Left ventricle myocardium inferior (tissue), 1 donor: ENCODE measurements around the gene ZMYND15. TPM values are rescaled to one million over a fixed set of nuclear protein-coding genes. Genes with fewer than 3 reads are reported as not detected.
A peak's percentile ranks its signal among the peaks of the same experiment; 100 is the strongest.

Experiments
- DNase-seq: peaks from one replicate; pipeline ENCODE4 v3.0.0-alpha.2; 2020
- H3K27ac ChIP-seq: fragments of 200-600 bp; replicated peaks from 2 replicates; pipeline ENCODE4 v1.8.0; 2021
- H3K27me3 ChIP-seq: fragments of 200-600 bp; 2 replicates; pipeline ENCODE4 v1.8.0; 2021; ENCODE audit warnings: low read depth
- H3K36me3 ChIP-seq: fragments of 200-600 bp; 2 replicates; pipeline ENCODE4 v1.8.0; 2021
- H3K4me1 ChIP-seq: fragments of 200-600 bp; 2 replicates; pipeline ENCODE4 v1.8.0; 2021
- H3K4me3 ChIP-seq: fragments of 200-600 bp; 2 replicates; pipeline ENCODE4 v1.8.0; 2021; ENCODE audit warnings: mild to moderate bottlenecking, moderate library complexity
- H3K9me3 ChIP-seq: fragments of 200-600 bp; replicated peaks from 2 replicates; pipeline ENCODE4 v1.8.0; 2021
- intact Hi-C: fragments of 100-400 bp; cut with micrococcal nuclease; formaldehyde crosslinking; loops from one replicate; pipeline ENCODE4 v1.11.0; 2022
- total RNA-seq: library from RNA; stranded (reverse); fragmentation: NEBNext Ultra II Directional; extraction: Animal tissue kit (Norgen Biotek cat#: 25700); gene quantifications from one replicate; pipeline ENCODE4 v1.2.1, GENCODE V29; 2021
- TF ChIP-seq, protein P1 (sequence below): fragments of 200-600 bp; IDR thresholded peaks from 2 replicates; pipeline ENCODE4 v1.8.0; 2021; ENCODE audit warnings: antibody characterized with exemption, mild to moderate bottlenecking, borderline replicate concordance
- donor health status: DM: no; HTN: yes; CAD: no; lungs with severe emphysema.

Gene ZMYND15
- total RNA-seq, 1 donor from 2014 or later, result 0.08 TPM

DNA sequence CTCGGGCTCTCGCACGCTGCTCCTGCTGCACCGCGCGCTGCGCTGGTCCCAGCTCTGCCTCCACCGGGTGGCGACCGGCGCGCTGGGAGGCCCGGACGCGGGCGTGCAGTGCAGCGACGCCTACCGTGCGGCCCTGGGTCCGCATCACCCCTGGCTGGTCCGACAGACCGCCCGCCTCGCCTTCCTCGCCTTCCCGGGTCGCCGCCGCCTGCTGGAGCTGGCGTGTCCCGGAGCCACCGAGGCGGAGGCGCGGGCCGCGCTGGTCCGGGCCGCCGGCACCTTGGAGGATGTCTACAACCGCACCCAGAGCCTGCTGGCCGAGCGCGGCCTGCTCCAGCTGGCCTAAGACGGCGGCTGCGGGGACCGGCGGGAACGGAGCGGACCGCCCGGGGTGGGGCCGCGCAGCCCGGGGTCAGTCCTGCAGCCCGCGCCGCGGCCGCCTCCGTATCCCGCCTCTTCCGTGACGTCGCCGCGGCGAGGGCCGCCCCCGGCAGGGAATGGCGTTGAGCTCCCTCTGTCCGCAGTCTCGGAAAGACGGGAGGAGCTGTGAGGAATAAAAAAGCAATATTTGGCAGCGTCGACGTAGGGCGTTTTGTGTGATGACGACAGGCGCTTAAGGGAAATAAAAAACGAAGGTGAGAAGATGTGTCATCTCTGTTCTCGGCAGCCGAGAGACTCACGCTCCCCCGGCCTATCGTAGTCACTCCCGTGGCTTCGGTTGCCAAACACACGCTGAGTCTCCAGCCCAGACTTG, 50.5 kb downstream of the ZMYND15 start:
- H3K4me1 ChIP-seq, result peaks cover 54% of the 10 kb centered on the region
- peak; percentile 87 for DNase-seq
- TF ChIP-seq, protein P1, sequence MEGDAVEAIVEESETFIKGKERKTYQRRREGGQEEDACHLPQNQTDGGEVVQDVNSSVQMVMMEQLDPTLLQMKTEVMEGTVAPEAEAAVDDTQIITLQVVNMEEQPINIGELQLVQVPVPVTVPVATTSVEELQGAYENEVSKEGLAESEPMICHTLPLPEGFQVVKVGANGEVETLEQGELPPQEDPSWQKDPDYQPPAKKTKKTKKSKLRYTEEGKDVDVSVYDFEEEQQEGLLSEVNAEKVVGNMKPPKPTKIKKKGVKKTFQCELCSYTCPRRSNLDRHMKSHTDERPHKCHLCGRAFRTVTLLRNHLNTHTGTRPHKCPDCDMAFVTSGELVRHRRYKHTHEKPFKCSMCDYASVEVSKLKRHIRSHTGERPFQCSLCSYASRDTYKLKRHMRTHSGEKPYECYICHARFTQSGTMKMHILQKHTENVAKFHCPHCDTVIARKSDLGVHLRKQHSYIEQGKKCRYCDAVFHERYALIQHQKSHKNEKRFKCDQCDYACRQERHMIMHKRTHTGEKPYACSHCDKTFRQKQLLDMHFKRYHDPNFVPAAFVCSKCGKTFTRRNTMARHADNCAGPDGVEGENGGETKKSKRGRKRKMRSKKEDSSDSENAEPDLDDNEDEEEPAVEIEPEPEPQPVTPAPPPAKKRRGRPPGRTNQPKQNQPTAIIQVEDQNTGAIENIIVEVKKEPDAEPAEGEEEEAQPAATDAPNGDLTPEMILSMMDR, result peak; percentile 85

DNA sequence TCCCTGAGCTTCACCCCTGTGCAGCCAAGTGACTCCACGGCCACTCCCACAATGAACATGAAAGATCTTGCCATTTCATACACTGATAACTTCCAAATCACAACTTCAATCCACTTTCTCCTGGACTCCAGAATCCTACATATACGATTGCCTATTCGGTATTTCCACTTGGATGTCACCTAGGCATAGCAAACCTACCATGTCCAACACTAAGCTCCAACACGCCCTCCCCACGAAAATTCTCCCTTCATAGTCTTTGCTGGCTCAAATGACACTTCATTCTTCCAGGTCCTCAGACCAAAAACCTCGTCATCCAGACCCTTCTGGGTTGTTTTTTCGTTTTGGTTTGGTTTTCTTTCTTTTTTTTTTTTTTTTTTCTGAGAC, 51.1 kb downstream of the ZMYND15 start:
- H3K27me3 ChIP-seq, result peaks cover 8% of the 10 kb centered on the region
- TF ChIP-seq, protein P1, result no peak
- intact Hi-C loops, result no loop called here
- H3K4me1 ChIP-seq, result peaks cover 48% of the 10 kb centered on the region
- no peaks in the 10 kb centered on the region for H3K9me3 ChIP-seq
- no peaks in the 10 kb centered on the region for H3K36me3 ChIP-seq
- H3K27ac ChIP-seq, result peak overlapping the region; percentile 100
- peak overlapping the region; percentile 90 for H3K4me3 ChIP-seq
- DNase-seq, result no peak

More for the DNA sequence above, 50.5 kb downstream of the ZMYND15 start:
- peaks cover 14% of the 10 kb centered on the region for H3K27me3 ChIP-seq
- H3K4me3 ChIP-seq, result peak overlapping the region; percentile 90
- peak overlapping the region; percentile 100 for H3K27ac ChIP-seq
- no peaks in the 10 kb centered on the region for H3K36me3 ChIP-seq
- intact Hi-C loops, result loop anchor here (5.0 kb wide), 1 partner anchor 97 kb away; no protein-coding TSS in a partner anchor
- H3K9me3 ChIP-seq, result no peaks in the 10 kb centered on the region

DNA sequence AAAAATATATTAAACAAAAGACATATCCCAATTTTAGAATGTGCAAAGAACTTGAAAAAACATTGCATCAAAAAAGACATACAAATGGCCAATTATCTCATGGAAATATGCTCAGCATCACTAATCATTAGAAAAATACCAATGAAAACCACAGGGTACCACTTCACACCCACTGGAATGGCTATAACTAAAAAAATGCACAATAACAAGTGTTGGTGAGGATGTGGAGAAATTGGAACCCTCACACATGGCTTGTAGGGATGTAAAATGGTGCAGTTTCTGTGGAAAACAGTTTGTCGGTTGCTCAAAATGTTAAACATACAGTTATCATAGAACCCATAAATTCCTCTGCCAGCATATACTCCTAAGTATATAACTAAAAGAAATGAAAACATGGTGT, 55.5 kb downstream of the ZMYND15 start:
- TF ChIP-seq, protein P1, result no peak
- Histone ChIP-seq H3K27me3 (no peaks in the 10 kb centered on the region), H3K4me3 (peak overlapping the region; percentile 76), H3K36me3 (peaks cover 23% of the 10 kb centered on the region), H3K9me3 (no peaks in the 10 kb centered on the region), H3K27ac (peak overlapping the region; percentile 83), H3K4me1 (peaks cover 23% of the 10 kb centered on the region)
- DNase-seq, result no peak
- intact Hi-C loops, result no loop called here

Other genes with a start within 250 kb of the ZMYND15 start
- 11.2 TPM for gene SPNS2, start 241.0 kb upstream of the ZMYND15 start, total RNA-seq
- gene MYBBP1A, start 184.4 kb upstream of the ZMYND15 start, total RNA-seq, result 21.3 TPM
- gene GGT6, start 179.3 kb upstream of the ZMYND15 start, total RNA-seq, result not detected
- gene SMTNL2, start 155.3 kb upstream of the ZMYND15 start, total RNA-seq, result 33.4 TPM
- gene ALOX15, start 98.2 kb upstream of the ZMYND15 start, total RNA-seq, result 0.33 TPM
- gene PELP1, start 35.7 kb upstream of the ZMYND15 start, total RNA-seq, result 37.1 TPM
- gene ARRB2, start 29.2 kb upstream of the ZMYND15 start, total RNA-seq, result 28.1 TPM
- gene MED11, start 8.4 kb upstream of the ZMYND15 start, total RNA-seq, result 18.0 TPM
- 3.1 TPM for gene CXCL16, start 95 bp downstream of the ZMYND15 start, total RNA-seq
- gene TM4SF5, start 32.1 kb downstream of the ZMYND15 start, total RNA-seq, result not detected
- 0.63 TPM for gene VMO1, start 46.5 kb downstream of the ZMYND15 start, total RNA-seq
- gene GLTPD2, start 49.1 kb downstream of the ZMYND15 start, total RNA-seq, result not detected
- 183 TPM for gene PSMB6, start 56.3 kb downstream of the ZMYND15 start, total RNA-seq
- 11.2 TPM for gene PLD2, start 67.3 kb downstream of the ZMYND15 start, total RNA-seq
- 50.9 TPM for gene MINK1, start 93.5 kb downstream of the ZMYND15 start, total RNA-seq
- gene C17orf107, start 159.7 kb downstream of the ZMYND15 start, total RNA-seq, result 0.80 TPM
- gene CHRNE, start 163.3 kb downstream of the ZMYND15 start, total RNA-seq, result 1.5 TPM
- 0.22 TPM for gene GP1BA, start 192.4 kb downstream of the ZMYND15 start, total RNA-seq
- gene SLC25A11, start 200.2 kb downstream of the ZMYND15 start, total RNA-seq, result 219 TPM
- gene RNF167, start 200.4 kb downstream of the ZMYND15 start, total RNA-seq, result 90.7 TPM
- gene PFN1, start 208.7 kb downstream of the ZMYND15 start, total RNA-seq, result 182 TPM
- 827 TPM for gene ENO3, start 211.3 kb downstream of the ZMYND15 start, total RNA-seq
- gene SPAG7, start 228.0 kb downstream of the ZMYND15 start, total RNA-seq, result 158 TPM
- 33.8 TPM for gene CAMTA2, start 247.8 kb downstream of the ZMYND15 start, total RNA-seq